CD4-positive, alpha-beta T cell treated with Interleukin-4 for 1 hour (primary cell): ENCODE data around the gene VGLL3.

ENCODE experiments used
- DNase-seq, 2 donors: peaks; one replicate each; pipeline ENCODE4 v3.0.0-alpha.2; 2020 to 2022

VGLL3 gene

GRCh38 chr3:86948822-86949221 is 42.1 kb downstream of the VGLL3 start:
- no peak for DNase-seq

GRCh38 chr3:86942206-86942605 is 48.7 kb downstream of the VGLL3 start:
- DNase-seq, result no peak

GRCh38 chr3:86938416-86939105 is 52.4 kb downstream of the VGLL3 start:
- DNase-seq, result no peak

- no peak for DNase-seq
These were observed 53.6 kb downstream of the VGLL3 start for GRCh38 chr3:86937306-86937791.

- DNase-seq, result no peak
These were observed 56.1 kb downstream of the VGLL3 start for GRCh38 chr3:86934851-86935250.

GRCh38 chr3:86930831-86931230 is 60.1 kb downstream of the VGLL3 start:
- no peak for DNase-seq

GRCh38 chr3:86930181-86930580 is 60.8 kb downstream of the VGLL3 start:
- no peak for DNase-seq

- DNase-seq, result no peak
These were observed 61.9 kb downstream of the VGLL3 start for GRCh38 chr3:86929046-86929445.

- no peak for DNase-seq
These were observed 67.9 kb downstream of the VGLL3 start for GRCh38 chr3:86923071-86923491.

- no peak for DNase-seq
These were observed 68.8 kb downstream of the VGLL3 start for GRCh38 chr3:86921971-86922680.

- DNase-seq, result no peak
These were observed 76.3 kb downstream of the VGLL3 start for GRCh38 chr3:86914670-86915069.

- no peak for DNase-seq
These were observed 77.8 kb downstream of the VGLL3 start for GRCh38 chr3:86913160-86913559.

- no peak for DNase-seq
These were observed 95.7 kb downstream of the VGLL3 start for GRCh38 chr3:86895202-86895601.

GRCh38 chr3:86890741-86891396 is 100.1 kb downstream of the VGLL3 start:
- no peak for DNase-seq
